A172 (cell line): ENCODE results near the gene GSS. TPM values are rescaled to one million over a fixed set of nuclear protein-coding genes. Genes with fewer than 3 reads are reported as not detected.

Source experiments
- DNase-seq: peaks from one replicate; pipeline ENCODE4 v3.0.0-alpha.2; 2015; ENCODE audit warnings: low spot score
- total RNA-seq: library from RNA; depleted of rRNA; stranded (reverse); fragments of >200 nt; shearing (Covaris generic); gene quantifications from 2 replicates; pipeline ENCODE4 v1.2.3, GENCODE V29; 2014

Gene GSS
- total RNA-seq, 1 experiment from 2014 or later: 150 TPM

GRCh38 chr20:34993941-34994508, 38.4 kb upstream of the GSS start:
- DNase-seq: no peak

- DNase-seq: no peak
These were observed 37.3 kb upstream of the GSS start for GRCh38 chr20:34992751-34993417.

- DNase-seq: no peak
These were observed 35.1 kb upstream of the GSS start for GRCh38 chr20:34990661-34991214.

GRCh38 chr20:34990231-34990630, 34.6 kb upstream of the GSS start:
- no peak for DNase-seq

GRCh38 chr20:34989670-34990069, 34.1 kb upstream of the GSS start:
- no peak for DNase-seq

GRCh38 chr20:34989118-34989517, 33.5 kb upstream of the GSS start:
- DNase-seq: no peak

GRCh38 chr20:34988191-34988540, 32.6 kb upstream of the GSS start:
- DNase-seq: no peak

GRCh38 chr20:34987288-34988190, 31.9 kb upstream of the GSS start:
- no peak for DNase-seq

- DNase-seq: no peak
These were observed 31.0 kb upstream of the GSS start for GRCh38 chr20:34986311-34987287.

- DNase-seq: no peak
These were observed 30.1 kb upstream of the GSS start for GRCh38 chr20:34985461-34986310.

- no peak for DNase-seq
These were observed 29.2 kb upstream of the GSS start for GRCh38 chr20:34984756-34985261.

- DNase-seq: no peak
These were observed 28.6 kb upstream of the GSS start for GRCh38 chr20:34983995-34984735.

- DNase-seq: no peak
These were observed 27.6 kb upstream of the GSS start for GRCh38 chr20:34983089-34983820.

GRCh38 chr20:34982270-34983088, 26.9 kb upstream of the GSS start:
- no peak for DNase-seq

- DNase-seq: peak; percentile 25
These were observed 25.1 kb upstream of the GSS start for GRCh38 chr20:34980543-34981233.

GRCh38 chr20:34979366-34980153, 24.0 kb upstream of the GSS start:
- DNase-seq: no peak
